Subcutaneous abdominal adipose tissue (tissue), 5 donors: Measurements from ENCODE around the gene SIRT1.
A peak's percentile ranks its signal among the peaks of the same experiment; 100 is the strongest.
"Not testable (repeated sequence)": the region's sequence is repeated elsewhere in the genome, so short reads cannot be mapped to it uniquely, and the experiment has no call there.

Experiments used
- H3K27ac ChIP-seq: one replicate; pipeline ENCODE4 v1.7.0; 2013; ENCODE audit warnings: low read depth, mild to moderate bottlenecking, inconsistent platforms, low read length, moderate library complexity
- H3K27me3 ChIP-seq, 5 donors: one replicate each; pipeline ENCODE4 v1.7.0; 2013; ENCODE audit warnings: low read length in 5 of 5, inconsistent platforms in 1 of 5; ENCODE audit not compliant: control insufficient read depth in 5 of 5, insufficient read depth in 4 of 5
- H3K36me3 ChIP-seq, 5 donors: one replicate each; pipeline ENCODE4 v1.7.0; 2013; ENCODE audit warnings: low read length in 5 of 5; ENCODE audit not compliant: control insufficient read depth in 5 of 5, insufficient read depth in 5 of 5
- H3K4me1 ChIP-seq, 5 donors: one replicate each; pipeline ENCODE4 v1.7.0; 2013; ENCODE audit warnings: low read length in 5 of 5, mild to moderate bottlenecking in 3 of 5, moderate library complexity in 1 of 5; ENCODE audit not compliant: control insufficient read depth in 5 of 5, insufficient read depth in 5 of 5
- H3K4me3 ChIP-seq, 5 donors: one replicate each; pipeline ENCODE4 v1.7.0; 2013; ENCODE audit warnings: low read length in 5 of 5, low read depth in 1 of 5
- H3K9ac ChIP-seq, 5 donors: one replicate each; pipeline ENCODE4 v1.7.0; 2013; ENCODE audit warnings: low read length in 5 of 5, mild to moderate bottlenecking in 4 of 5, moderate library complexity in 3 of 5
- H3K9me3 ChIP-seq, 5 donors: one replicate each; pipeline ENCODE4 v1.7.0; 2013; ENCODE audit warnings: low read length in 5 of 5; ENCODE audit not compliant: control insufficient read depth in 5 of 5
- donor health status: healthy.
- donor health status: healthy.
- donor health status: healthy.
- donor health status: healthy.
- donor health status: healthy.

SIRT1 gene

DNA sequence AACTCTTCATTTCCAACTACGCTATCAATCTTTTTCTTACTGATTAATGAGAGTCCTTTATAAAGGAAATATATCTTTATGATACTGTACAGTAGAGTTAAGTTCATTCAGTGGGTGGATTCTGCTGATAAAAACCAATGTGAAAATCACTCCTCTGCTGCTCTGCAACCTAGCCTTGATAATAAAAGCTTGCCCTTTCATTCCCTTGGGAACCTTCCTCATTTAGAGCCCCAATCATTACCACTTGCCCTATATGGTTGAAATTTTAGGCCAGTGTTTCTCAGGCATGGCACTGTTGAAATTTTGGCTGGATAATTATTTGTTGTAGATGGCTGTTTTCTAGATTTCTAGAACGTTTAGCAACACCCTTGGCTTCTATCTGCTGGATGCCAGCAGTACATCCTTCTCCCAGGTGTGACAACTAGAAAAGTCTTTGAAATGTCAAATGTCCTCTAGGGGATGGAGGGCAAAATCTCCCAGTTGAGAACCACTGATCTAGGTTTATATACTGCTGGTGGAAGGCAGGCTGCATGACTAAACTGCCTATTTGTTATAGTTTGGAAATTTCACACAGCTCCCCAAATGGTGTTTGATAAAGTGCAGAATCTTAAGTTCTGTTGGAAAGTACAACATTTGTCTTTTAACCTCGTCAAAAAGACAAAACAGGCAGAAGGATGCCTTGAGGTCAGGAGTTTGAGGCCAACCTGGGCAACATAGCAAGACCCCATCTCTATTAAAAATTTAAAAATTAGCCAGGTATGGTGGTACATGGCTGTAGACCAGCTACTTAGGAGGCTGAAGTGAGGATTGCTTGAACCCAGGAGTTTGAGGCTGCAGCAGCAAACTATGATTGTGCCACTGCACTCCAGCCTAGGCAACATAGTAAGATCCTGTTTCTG, 8.9 kb upstream of the SIRT1 start:
- Histone ChIP-seq H3K4me3 (no peak overlapping the region), H3K9ac (no peak overlapping the region), H3K27ac (no peak overlapping the region), H3K27me3 (no peaks in the 10 kb centered on the region), H3K9me3 (no peaks in the 10 kb centered on the region), H3K4me1 (no peaks in the 10 kb centered on the region), H3K36me3 (no peaks in the 10 kb centered on the region)

DNA sequence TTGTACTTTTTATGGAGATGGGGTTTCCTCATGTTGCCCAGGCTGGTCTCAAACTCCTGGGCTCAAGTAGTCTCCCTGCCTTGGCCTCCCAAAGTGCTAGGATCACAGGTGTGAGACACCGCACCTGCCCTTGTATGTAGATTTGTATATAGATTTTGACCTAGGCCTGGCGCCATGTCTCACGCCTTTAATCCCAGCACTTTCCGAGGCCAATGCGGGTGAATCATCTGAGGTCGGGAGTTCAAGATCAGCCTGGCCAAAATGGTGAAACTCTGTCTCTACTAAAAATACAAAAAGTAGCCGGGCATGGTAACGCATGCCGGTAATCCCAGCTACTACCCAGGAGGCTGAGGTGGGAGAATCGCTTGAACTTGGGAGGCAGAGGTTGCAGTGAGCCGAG, 7.0 kb upstream of the SIRT1 start:
- H3K4me1 ChIP-seq, H3K27me3 ChIP-seq, H3K9ac ChIP-seq, H3K36me3 ChIP-seq, H3K27ac ChIP-seq, H3K4me3 ChIP-seq, H3K9me3 ChIP-seq: not testable (repeated sequence)

DNA sequence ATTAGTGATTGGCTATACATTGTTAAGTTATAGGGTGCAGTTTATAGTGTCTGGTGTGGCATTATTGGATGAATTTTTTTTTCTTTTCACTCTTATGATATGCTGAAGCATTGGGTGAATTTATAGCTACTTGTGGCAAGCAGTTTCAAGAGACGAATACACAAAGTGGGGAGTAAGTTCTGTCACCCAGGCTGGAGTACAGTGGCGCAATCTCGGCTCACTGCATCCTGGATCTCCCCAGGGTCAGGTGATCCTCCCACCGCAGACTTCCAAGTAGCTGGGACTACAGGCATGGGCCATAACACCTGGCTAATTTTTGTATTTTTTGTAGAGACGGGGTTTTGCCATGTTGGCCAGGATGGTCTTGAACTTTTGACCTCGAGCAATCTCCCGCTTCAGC, 6.3 kb upstream of the SIRT1 start:
- Histone ChIP-seq H3K36me3 (no peaks in the 10 kb centered on the region), H3K9me3 (no peaks in the 10 kb centered on the region), H3K27me3 (no peaks in the 10 kb centered on the region), H3K9ac (no peak overlapping the region), H3K27ac (no peak overlapping the region), H3K4me1 (no peaks in the 10 kb centered on the region), H3K4me3 (no peak overlapping the region)

DNA sequence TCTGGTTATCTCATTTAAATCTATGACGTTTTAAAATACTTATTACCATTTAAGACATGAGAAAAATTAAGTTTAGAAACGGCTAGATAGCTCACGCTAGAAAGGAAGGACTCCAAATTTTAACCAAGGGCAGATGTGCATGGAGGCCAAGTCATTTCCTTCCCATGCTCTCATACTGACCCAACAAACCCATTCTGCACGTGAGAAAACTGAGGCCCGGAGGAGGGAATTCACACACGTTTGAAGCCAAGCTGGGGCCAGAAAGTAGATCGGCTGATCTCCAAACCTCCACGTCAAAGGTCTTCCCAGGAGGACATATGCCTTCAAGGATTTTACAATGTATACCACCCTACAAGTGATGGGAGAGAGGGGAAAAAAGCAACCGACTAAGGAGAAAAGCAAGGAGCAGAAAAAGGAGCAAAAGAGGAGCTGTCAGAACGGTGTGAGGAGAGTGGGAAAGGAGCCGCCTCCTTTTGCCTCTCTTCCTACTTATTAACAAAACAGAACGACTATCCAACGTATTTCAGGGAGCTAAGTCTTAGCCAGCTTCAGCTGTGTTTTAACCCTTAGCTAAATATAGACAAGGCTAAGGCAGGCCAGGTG, 645 bp upstream of the SIRT1 start:
- Histone ChIP-seq H3K27ac (peak overlapping the region; percentile 80), H3K27me3 (peaks cover 0 to 2% (median 0%) of the 10 kb centered on the region in 5 donors), H3K9me3 (no peaks in the 10 kb centered on the region), H3K4me1 (peaks cover 5 to 28% (median 22%) of the 10 kb centered on the region in 5 donors), H3K9ac (peak overlapping the region; percentile 69 to 91 (median 86)), H3K36me3 (peaks cover 7 to 18% (median 14%) of the 10 kb centered on the region in 5 donors), H3K4me3 (peak overlapping the region; percentile 69 to 89 (median 82))

DNA sequence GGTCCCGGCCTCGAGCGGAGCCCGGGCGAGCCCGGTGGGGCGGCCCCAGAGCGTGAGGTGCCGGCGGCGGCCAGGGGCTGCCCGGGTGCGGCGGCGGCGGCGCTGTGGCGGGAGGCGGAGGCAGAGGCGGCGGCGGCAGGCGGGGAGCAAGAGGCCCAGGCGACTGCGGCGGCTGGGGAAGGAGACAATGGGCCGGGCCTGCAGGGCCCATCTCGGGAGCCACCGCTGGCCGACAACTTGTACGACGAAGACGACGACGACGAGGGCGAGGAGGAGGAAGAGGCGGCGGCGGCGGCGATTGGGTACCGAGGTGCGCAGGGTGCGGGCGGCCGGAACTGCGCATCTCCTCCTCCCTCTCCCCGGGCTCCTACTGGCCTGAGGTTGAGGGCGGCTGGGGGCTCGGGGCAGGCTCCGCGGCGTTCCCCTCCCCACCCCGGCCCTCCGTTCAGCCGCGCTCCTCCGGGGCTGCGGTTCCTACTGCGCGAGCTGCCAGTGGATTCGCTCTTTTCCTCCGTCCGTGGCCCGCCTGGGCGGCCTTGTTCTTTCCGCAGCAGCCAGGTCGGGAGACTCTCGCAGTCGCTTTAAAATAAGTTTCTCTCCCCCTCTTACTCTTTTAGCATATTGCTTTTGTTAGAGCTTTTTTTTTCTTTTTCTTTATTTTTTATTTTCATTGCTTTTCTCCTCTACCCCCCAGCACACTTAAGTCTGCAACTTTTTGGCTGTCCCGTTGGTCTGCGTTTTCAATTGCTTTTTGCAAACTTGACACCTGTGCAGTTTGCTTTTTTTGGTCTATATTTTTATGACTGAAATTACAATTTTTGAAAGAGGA, 600 bp downstream of the SIRT1 start:
- H3K4me1 ChIP-seq, result peaks cover 7 to 28% (median 22%) of the 10 kb centered on the region in 5 donors

DNA sequence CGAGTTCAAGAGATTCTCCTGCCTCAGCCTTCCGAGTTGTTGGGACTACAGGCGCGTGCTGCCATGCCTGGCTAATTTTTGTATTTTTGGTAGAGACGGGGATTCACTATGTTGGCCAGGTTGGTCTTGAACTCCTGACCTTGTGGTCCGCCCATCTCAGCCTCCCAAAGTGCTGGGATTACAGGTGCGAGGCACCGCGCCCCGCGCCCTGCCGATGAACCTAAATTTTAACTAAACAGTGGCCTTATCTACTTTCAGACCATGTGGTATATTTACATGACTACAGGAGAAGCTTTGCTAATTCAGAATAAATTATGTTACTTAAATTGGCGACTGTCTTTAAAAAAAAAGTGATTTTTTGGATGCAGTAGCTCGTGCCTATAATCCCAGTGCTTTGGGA, 9.2 kb downstream of the SIRT1 start:
- Histone ChIP-seq H3K9ac (no peak overlapping the region), H3K27me3 (no peaks in the 10 kb centered on the region), H3K4me1 (peaks cover 0 to 7% (median 2%) of the 10 kb centered on the region in 5 donors), H3K9me3 (no peaks in the 10 kb centered on the region), H3K4me3 (no peak overlapping the region), H3K36me3 (peaks cover 27 to 80% (median 64%) of the 10 kb centered on the region in 5 donors), H3K27ac (no peak overlapping the region)

More for the DNA sequence above, 600 bp downstream of the SIRT1 start:
- H3K9ac ChIP-seq, result peak overlapping the region in 4 of 5 donors; percentile 71 to 82 (median 78)
- peak overlapping the region; percentile 80 for H3K27ac ChIP-seq
- peaks cover 16 to 31% (median 22%) of the 10 kb centered on the region in 5 donors for H3K36me3 ChIP-seq
- H3K9me3 ChIP-seq, result no peaks in the 10 kb centered on the region
- peaks cover 0 to 2% (median 0%) of the 10 kb centered on the region in 5 donors for H3K27me3 ChIP-seq
- H3K4me3 ChIP-seq, result peak overlapping the region; percentile 69 to 86 (median 82)

DNA sequence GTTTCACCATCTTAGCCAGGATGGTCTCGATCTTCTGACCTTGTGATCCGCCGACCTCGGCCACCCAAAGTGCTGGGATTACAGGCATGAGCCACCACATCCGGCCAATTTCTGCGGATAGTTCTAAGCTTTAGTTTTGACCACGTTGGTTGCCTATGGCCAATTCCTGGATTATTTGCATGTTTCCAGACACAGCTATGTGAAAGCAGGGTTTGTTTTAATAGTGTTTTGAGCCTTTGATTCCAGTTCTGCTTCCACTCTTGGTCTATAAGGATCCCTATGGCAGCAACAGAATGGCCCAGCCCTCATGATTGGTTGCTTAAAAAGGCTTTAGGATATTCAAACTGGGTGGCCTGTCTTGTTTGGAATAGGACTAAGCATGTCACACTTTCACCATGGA, 19.1 kb downstream of the SIRT1 start:
- Histone ChIP-seq H3K9me3 (no peaks in the 10 kb centered on the region), H3K9ac (no peak overlapping the region), H3K27ac (no peak overlapping the region), H3K4me1 (peaks cover 0 to 5% (median 0%) of the 10 kb centered on the region in 5 donors), H3K4me3 (no peak overlapping the region), H3K27me3 (no peaks in the 10 kb centered on the region), H3K36me3 (peaks cover 32 to 56% (median 36%) of the 10 kb centered on the region in 5 donors)

DNA sequence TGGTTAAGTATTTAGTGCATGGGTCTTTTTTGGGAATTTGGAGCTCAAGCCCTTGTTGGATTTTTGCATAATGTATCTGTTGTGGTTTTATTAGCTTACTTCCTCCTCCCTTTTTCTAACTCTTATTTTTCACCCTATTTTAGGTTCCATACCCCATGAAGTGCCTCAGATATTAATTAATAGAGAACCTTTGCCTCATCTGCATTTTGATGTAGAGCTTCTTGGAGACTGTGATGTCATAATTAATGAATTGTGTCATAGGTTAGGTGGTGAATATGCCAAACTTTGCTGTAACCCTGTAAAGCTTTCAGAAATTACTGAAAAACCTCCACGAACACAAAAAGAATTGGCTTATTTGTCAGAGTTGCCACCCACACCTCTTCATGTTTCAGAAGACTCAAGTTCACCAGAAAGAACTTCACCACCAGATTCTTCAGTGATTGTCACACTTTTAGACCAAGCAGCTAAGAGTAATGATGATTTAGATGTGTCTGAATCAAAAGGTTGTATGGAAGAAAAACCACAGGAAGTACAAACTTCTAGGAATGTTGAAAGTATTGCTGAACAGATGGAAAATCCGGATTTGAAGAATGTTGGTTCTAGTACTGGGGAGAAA, 28.0 kb downstream of the SIRT1 start:
- H3K9ac ChIP-seq, result no peak overlapping the region
- H3K4me1 ChIP-seq, result peaks cover 0 to 4% (median 0%) of the 10 kb centered on the region in 5 donors
- no peak overlapping the region for H3K4me3 ChIP-seq
- no peaks in the 10 kb centered on the region for H3K27me3 ChIP-seq
- H3K36me3 ChIP-seq, result peaks cover 49 to 85% (median 63%) of the 10 kb centered on the region in 5 donors
- no peaks in the 10 kb centered on the region for H3K9me3 ChIP-seq
- H3K27ac ChIP-seq, result no peak overlapping the region

DNA sequence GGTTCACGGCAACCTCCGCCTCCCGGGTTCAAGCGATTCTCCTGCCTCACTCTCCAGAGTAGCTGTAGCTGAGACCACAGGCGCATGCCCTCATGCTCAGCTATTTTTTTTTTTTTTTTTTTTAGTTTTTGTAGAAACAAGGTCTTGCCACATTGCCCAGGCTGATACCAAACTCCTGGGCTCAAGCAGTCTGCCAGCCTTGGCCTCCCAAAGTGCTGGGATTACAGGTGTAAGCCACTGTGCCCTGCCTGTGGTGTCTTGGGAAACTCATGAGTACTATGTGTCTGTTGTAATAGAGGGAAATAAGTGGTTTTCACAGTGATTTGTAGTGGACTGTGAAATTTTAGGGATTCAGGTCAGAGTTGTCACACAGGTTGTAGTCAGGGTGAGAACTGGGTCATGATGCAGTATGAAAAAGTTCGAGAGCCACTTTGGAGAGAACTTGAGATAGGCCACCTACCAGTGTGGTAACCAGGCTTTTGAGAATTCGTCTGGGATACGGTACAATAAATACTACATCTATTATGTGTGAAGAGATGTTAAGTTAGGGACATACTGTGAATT, 30.4 kb downstream of the SIRT1 start:
- no peak overlapping the region for H3K27ac ChIP-seq
- H3K4me1 ChIP-seq, result peaks cover 0 to 4% (median 0%) of the 10 kb centered on the region in 5 donors
- H3K9ac ChIP-seq, result no peak overlapping the region
- no peaks in the 10 kb centered on the region for H3K27me3 ChIP-seq
- H3K4me3 ChIP-seq, result no peak overlapping the region
- H3K9me3 ChIP-seq, result no peaks in the 10 kb centered on the region
- H3K36me3 ChIP-seq, result peaks cover 35 to 74% (median 47%) of the 10 kb centered on the region in 5 donors
